ENCODE measurements around the gene GALNTL6.

GALNTL6 gene

DNA sequence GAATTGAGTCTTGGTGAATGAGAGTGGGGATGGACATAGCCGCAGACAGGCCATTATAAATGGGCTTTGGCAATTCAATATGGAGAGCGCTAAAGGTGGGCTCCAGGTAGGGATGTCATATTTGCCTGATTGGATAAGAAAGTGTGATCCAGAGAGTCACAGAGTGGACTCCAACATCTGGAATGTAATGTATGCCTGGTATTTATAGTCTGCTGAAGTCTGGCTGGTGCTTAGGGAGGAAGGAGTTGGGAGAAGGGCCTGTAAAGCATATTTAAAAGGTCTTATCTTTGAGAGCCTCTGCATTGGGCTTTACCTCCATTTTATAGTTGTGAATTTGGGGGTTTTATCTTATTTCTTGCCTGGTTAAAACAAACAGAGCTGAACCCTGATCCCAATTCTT lies 153.2 kb downstream of the GALNTL6 start:
- TF ChIP-seq TAF1 (IDR thresholded peaks at IDR 0.05; ENCODE audit: low read depth, low read length) (no peak), POLR2A (IDR thresholded peaks at IDR 0.05; ENCODE audit: low read depth, low read length) (no peak), POLR2AphosphoS5 (IDR thresholded peaks at IDR 0.05; ENCODE audit: low read depth, low read length) (no peak), SPI1 (IDR thresholded peaks at IDR 0.05; ENCODE audit: low read depth, low read length) (no peak), PAX5 (IDR thresholded peaks at IDR 0.05; ENCODE audit: insufficient read depth, low read length, severe bottlenecking) (no peak), POU2F2 (IDR thresholded peaks at IDR 0.05; ENCODE audit: low read depth, low read length) (no peak)
- no peak for FAIRE-seq
- no peak for DNase-seq (ENCODE audit: insufficient read length, low spot score)

DNA sequence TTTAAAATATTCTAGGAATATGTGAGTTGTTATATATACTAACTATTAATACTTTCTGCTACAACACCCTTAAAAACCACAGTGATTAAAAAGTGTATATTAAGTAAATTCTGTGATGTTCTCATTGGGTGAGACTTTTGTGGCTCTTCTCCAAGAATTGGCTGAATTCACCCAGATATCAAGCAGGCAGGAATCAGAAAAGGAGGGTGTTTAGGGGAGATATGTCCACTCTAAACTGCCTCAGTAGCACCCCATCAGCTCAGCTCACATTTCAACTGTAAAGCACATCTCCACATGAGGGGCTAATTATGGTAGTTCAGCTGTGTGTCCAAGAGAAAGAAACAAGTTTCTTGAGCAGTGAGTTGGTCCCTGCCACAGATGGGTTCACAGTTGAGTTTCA lies 165.0 kb downstream of the GALNTL6 start:
- TF ChIP-seq PAX5 (IDR thresholded peaks at IDR 0.05; ENCODE audit: insufficient read depth, low read length, severe bottlenecking) (no peak), TAF1 (IDR thresholded peaks at IDR 0.05; ENCODE audit: low read depth, low read length) (no peak), POLR2A (IDR thresholded peaks at IDR 0.05; ENCODE audit: low read depth, low read length) (no peak), POU2F2 (IDR thresholded peaks at IDR 0.05; ENCODE audit: low read depth, low read length) (no peak), POLR2AphosphoS5 (IDR thresholded peaks at IDR 0.05; ENCODE audit: low read depth, low read length) (no peak), SPI1 (IDR thresholded peaks at IDR 0.05; ENCODE audit: low read depth, low read length) (no peak)
- no peak for DNase-seq (ENCODE audit: insufficient read length, low spot score)
- no peak for FAIRE-seq

DNA sequence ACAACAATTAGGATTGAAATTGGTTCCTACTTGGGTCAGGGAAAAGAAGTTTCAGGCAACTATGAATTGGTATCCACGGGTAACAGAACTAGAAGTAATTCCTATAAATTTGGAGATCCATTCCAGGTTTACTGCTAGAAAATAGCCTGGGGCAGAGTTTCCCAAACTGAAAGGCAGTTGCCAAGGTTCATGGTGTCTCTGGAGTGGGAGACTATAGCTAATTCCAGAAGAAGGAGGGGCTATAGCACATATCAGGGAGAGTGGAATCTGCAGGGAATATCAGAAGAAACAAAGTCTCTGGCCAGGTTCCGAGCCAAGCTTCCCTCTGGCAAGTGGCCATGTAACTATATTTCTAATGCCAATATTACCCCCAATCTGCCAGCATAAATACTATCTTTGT lies 166.3 kb downstream of the GALNTL6 start:
- DNase-seq (ENCODE audit: insufficient read length, low spot score) (no peak), FAIRE-seq (no peak)
- TF ChIP-seq POLR2AphosphoS5 (IDR thresholded peaks at IDR 0.05; ENCODE audit: low read depth, low read length): no peak
- TF ChIP-seq TAF1 (IDR thresholded peaks at IDR 0.05; ENCODE audit: low read depth, low read length): no peak
- no peak for TF ChIP-seq POU2F2 (IDR thresholded peaks at IDR 0.05; ENCODE audit: low read depth, low read length)
- no peak for TF ChIP-seq SPI1 (IDR thresholded peaks at IDR 0.05; ENCODE audit: low read depth, low read length)
- no peak for TF ChIP-seq POLR2A (IDR thresholded peaks at IDR 0.05; ENCODE audit: low read depth, low read length)
- TF ChIP-seq PAX5 (IDR thresholded peaks at IDR 0.05; ENCODE audit: insufficient read depth, low read length, severe bottlenecking): no peak

DNA sequence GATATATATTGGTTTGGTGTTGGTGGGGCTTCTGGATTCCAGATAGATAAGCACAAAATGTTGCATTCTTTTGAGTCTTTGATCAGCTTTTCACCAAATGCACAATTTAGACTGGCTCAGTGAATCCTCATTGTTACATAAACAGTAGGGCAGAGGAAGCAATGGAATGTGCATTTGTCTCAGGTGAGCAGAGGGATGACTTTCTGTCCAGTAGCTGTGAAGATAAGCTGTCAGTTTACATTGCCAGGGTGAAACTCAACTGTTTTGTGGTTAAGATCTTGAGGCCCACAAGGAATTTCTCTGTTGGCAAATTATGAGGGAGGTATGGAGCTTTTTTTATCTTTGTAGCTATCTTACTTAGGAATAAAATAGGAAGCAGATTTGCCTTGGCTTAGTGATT lies 168.0 kb downstream of the GALNTL6 start:
- DNase-seq (ENCODE audit: insufficient read length, low spot score): no peak
- TF ChIP-seq POLR2AphosphoS5 (IDR thresholded peaks at IDR 0.05; ENCODE audit: low read depth, low read length) (no peak), PAX5 (IDR thresholded peaks at IDR 0.05; ENCODE audit: insufficient read depth, low read length, severe bottlenecking) (no peak), TAF1 (IDR thresholded peaks at IDR 0.05; ENCODE audit: low read depth, low read length) (no peak), POU2F2 (IDR thresholded peaks at IDR 0.05; ENCODE audit: low read depth, low read length) (no peak), SPI1 (IDR thresholded peaks at IDR 0.05; ENCODE audit: low read depth, low read length) (no peak), POLR2A (IDR thresholded peaks at IDR 0.05; ENCODE audit: low read depth, low read length) (no peak)
- no peak for FAIRE-seq

DNA sequence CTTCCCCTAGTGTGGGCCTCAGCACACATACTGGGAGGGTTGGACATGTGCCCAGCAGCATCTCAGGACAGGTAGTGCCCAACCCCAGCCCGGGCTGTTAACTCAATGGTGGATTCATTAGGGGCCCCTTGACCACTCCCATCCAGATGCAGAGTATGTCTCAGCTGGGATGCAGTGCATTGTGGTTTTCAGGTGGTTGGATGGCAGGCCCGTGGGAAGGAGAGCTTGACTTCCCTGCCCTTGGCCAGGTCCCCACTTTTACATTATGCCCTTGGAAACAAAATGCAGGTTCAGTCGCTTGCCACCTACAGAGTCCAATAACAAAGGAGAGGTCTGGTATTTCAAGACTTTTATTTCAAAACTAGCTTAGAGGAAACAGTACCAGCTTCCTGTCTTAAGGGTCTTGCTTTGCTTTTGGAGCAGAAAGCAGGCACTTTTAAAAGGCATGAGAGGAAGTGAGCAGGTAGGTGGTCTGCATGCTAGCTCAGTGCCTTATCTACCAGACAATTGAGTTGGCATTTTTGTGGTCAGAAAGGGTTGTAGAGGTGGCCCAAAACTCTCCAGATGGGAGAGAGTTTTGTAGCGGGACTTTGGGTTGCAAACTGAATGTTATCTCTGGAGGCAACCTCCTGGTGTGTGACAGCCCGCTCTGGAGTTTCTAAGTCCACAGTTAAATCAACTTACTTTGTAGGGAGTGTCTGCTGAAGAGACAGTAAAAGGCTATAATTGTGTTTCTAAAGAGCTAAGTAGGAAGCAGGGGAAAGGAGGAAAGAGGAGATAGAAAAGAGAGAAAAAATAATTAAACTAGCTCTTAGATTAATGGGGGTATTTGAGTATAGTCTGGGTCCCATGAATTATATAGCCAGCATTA lies 171.0 kb downstream of the GALNTL6 start:
- FAIRE-seq: no peak
- no peak for DNase-seq (ENCODE audit: insufficient read length, low spot score)
- TF ChIP-seq PAX5 (IDR thresholded peaks at IDR 0.05; ENCODE audit: insufficient read depth, low read length, severe bottlenecking) (no peak), TAF1 (IDR thresholded peaks at IDR 0.05; ENCODE audit: low read depth, low read length) (no peak), SPI1 (IDR thresholded peaks at IDR 0.05; ENCODE audit: low read depth, low read length) (no peak), POLR2AphosphoS5 (IDR thresholded peaks at IDR 0.05; ENCODE audit: low read depth, low read length) (no peak), POLR2A (IDR thresholded peaks at IDR 0.05; ENCODE audit: low read depth, low read length) (no peak), POU2F2 (IDR thresholded peaks at IDR 0.05; ENCODE audit: low read depth, low read length) (no peak)

DNA sequence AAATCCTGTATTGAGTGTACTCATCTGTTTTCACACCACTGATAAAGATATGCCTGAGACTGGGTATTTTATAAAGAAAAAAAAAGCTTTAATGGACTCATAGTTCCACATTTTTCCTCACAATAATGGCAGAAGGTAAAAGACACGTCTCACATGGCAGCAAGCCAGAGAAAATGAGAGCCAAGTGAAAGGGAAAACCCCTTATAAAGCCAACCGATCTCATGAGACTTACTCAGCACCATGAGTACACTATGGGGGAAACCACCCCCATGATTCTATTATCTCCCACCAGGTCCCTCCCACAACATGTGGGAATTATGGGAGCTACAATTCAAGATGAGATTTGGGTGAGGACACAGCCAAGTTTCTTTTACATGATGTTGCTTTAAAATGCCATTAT lies 171.9 kb downstream of the GALNTL6 start:
- no peak for TF ChIP-seq SPI1 (IDR thresholded peaks at IDR 0.05; ENCODE audit: low read depth, low read length)
- TF ChIP-seq PAX5 (IDR thresholded peaks at IDR 0.05; ENCODE audit: insufficient read depth, low read length, severe bottlenecking): no peak
- TF ChIP-seq POLR2A (IDR thresholded peaks at IDR 0.05; ENCODE audit: low read depth, low read length): no peak
- FAIRE-seq: no peak

DNA sequence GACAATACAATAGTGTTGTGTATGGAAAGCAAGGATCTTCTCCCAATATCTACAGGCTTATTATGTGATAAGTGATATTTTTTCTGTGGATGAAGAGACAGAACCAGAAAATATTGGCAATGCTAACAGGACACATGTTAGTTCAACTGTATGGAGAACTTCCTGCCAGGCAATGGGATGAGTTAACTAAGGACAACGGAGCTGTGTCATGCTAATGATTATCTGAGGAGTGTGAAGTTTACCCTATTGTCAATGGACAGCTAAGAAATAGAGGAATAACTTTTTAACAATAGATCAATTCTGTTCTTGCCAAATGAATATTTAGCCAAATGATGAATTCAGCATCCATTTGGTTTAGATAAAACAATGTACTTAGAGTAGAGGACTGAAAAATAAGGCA lies 180.0 kb downstream of the GALNTL6 start:
- TF ChIP-seq PAX5 (IDR thresholded peaks at IDR 0.05; ENCODE audit: insufficient read depth, low read length, severe bottlenecking) (no peak), POU2F2 (IDR thresholded peaks at IDR 0.05; ENCODE audit: low read depth, low read length) (no peak), POLR2A (IDR thresholded peaks at IDR 0.05; ENCODE audit: low read depth, low read length) (no peak), SPI1 (IDR thresholded peaks at IDR 0.05; ENCODE audit: low read depth, low read length) (no peak), TAF1 (IDR thresholded peaks at IDR 0.05; ENCODE audit: low read depth, low read length) (no peak), POLR2AphosphoS5 (IDR thresholded peaks at IDR 0.05; ENCODE audit: low read depth, low read length) (no peak)
- no peak for FAIRE-seq
- DNase-seq (ENCODE audit: insufficient read length, low spot score): no peak

More for the DNA sequence above, 171.9 kb downstream of the GALNTL6 start:
- no peak for DNase-seq (ENCODE audit: insufficient read length, low spot score)

DNA sequence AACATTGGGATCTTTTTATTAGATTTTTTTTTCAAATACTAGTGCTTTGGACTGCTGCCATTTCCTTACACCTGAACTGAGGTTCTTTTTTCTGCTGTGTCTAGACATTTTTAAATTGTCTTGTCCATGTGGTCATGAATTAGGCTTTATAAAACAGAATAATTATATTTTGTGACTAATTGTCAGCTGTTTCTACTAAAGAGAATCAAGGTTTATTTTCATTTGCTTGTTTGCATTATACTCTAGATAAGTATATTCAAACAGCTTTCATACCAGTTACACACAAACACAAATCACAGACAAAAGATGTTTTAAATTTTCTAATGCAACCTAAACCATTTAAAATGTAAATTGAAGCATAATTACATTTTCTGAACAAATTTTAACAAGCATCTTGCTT lies 194.7 kb downstream of the GALNTL6 start:
- DNase-seq (ENCODE audit: insufficient read length, low spot score) (no peak), FAIRE-seq (no peak)
- TF ChIP-seq POU2F2 (IDR thresholded peaks at IDR 0.05; ENCODE audit: low read depth, low read length) (no peak), TAF1 (IDR thresholded peaks at IDR 0.05; ENCODE audit: low read depth, low read length) (no peak), SPI1 (IDR thresholded peaks at IDR 0.05; ENCODE audit: low read depth, low read length) (no peak), POLR2AphosphoS5 (IDR thresholded peaks at IDR 0.05; ENCODE audit: low read depth, low read length) (no peak), PAX5 (IDR thresholded peaks at IDR 0.05; ENCODE audit: insufficient read depth, low read length, severe bottlenecking) (no peak), POLR2A (IDR thresholded peaks at IDR 0.05; ENCODE audit: low read depth, low read length) (no peak)

DNA sequence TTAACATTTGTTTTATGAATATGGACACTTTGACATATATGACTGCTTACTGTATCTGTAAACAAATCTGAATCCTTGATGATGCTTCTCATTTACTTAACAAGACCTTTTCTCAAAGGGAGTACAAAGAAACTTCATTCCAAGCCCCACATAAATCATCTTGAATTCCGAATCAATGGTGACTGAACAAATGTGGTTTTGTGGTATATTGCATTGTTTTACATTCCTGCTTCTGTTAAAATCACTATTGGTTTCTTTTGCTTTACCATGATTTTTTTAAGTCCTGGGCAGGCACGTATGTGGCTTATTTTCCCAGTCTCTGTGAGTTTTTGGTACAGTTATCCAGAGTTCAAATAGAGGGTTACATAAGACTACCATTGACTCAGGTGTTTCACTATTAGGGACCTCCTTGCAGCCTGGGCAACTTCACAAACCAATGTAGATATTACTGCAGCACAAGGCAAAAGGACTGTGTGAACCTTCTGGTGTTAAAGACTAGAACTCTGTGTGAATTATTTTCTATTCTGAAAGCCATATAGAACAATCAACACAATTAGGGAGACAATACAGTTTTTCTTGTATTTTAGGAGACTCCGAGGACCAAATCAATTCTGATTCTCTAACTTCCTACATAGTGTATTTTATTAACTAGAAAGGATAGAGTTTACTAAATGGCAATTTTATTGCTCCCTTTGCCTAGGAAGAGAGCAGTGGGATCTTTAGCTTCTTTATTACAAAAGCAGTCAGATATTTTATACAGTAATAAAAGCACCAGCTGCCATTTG lies 196.4 kb downstream of the GALNTL6 start:
- FAIRE-seq: no peak
- no peak for TF ChIP-seq POU2F2 (IDR thresholded peaks at IDR 0.05; ENCODE audit: low read depth, low read length)
- TF ChIP-seq POLR2AphosphoS5 (IDR thresholded peaks at IDR 0.05; ENCODE audit: low read depth, low read length): no peak
- TF ChIP-seq POLR2A (IDR thresholded peaks at IDR 0.05; ENCODE audit: low read depth, low read length): no peak
- TF ChIP-seq PAX5 (IDR thresholded peaks at IDR 0.05; ENCODE audit: insufficient read depth, low read length, severe bottlenecking): no peak
- no peak for TF ChIP-seq TAF1 (IDR thresholded peaks at IDR 0.05; ENCODE audit: low read depth, low read length)
- TF ChIP-seq SPI1 (IDR thresholded peaks at IDR 0.05; ENCODE audit: low read depth, low read length): no peak
- no peak for DNase-seq (ENCODE audit: insufficient read length, low spot score)
